HL-60 (cell line): Measurements from ENCODE around the gene COQ10B.

Experiments used
- CTCF ChIP-seq: IDR thresholded peaks from one replicate; pipeline ENCODE4 v1.5.1; 2011; ENCODE audit warnings: low read length, control low read depth, inconsistent platforms; ENCODE audit not compliant: insufficient read depth
- GABPA ChIP-seq: IDR thresholded peaks from 2 replicates; pipeline ENCODE4 v1.6.1; 2012; ENCODE audit warnings: low read depth

- TF ChIP-seq CTCF (no peak), GABPA (peak; percentile 83)
Observed at GRCh38 chr2:197434541-197435513, 18.5 kb upstream of the COQ10B start, which contains the start of gene SF3B1.
